Astrocyte of the hippocampus (primary cell): ENCODE data around the gene BABAM2.
"Not testable (repeated sequence)": the region's sequence is repeated elsewhere in the genome, so short reads cannot be mapped to it uniquely, and the experiment has no call there.

ENCODE experiments used
- DNase-seq: peaks from one replicate; pipeline ENCODE4 v3.0.0; 2011; ENCODE audit warnings: low read depth, low spot score

BABAM2 gene

GRCh38 chr2:28327581-28327955 lies 437.0 kb downstream of the BABAM2 start:
- DNase-seq, result no peak

DNA sequence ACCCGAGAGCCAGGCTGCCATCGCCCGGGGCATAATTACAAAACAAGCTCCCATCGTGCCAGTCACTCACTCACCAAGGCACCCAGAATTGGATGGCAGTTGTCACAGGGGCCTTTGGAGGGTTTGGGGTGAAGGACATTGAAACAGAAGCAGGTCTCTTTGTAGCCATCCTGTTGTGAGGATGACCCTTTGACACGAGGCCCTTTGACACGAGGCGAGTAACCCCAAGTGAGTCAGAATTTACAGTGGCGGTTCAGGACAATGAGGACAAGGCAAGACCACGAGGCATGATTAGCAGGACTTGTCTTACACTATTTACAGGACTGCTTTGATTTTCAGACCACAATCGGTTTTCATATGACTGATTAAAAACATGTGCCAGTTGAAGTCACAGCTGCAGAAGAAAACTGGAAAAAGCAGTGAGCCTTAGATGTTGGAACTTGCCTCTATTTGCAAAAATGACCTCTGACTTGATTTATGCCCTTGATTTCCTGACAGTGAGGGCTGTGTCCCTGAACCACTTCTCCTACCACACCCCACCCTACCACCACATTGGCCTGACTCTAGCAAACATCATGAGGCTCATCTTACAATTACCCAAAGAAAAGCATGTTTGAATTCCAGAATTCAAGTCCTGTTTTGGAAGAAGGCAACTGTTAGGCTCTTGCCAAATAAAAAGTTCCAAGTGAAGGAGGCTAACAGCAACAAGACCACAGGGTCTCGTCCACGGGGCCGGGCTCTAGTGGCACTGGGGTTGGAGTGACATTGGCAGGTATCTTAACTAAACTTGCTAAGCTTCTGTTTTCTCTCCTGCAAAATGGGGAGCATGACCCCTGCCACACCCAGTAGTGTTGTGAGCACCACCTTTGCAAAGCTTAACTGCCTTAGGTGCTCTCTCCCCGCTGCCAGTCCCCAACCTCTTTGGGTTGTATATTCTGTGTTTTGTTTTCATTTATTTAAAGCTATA lies 437.7 kb downstream of the BABAM2 start:
- no peak for DNase-seq

DNA sequence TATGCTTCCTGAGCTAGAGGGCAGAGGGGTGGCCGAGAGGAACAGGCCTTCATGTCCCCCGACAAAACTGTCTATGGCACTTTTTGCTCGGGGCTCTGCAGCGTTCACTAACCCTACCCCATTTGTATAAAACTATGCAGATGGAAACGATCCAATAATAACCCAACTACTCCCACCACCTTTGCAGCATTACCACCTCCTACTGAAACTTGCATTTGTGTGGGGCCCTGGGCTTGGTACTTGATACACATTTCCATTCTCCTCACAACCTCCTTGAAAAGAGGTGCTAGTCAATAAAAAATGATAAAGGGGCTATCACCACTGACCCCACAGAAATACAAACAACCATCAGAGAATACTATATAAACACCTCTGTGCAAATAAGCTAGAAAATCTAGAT lies 438.7 kb downstream of the BABAM2 start:
- DNase-seq, result no peak

- DNase-seq, result not testable (repeated sequence)
Measured at GRCh38 chr2:28330722-28331121, 440.2 kb downstream of the BABAM2 start.

GRCh38 chr2:28331797-28332196 lies 441.3 kb downstream of the BABAM2 start:
- not testable (repeated sequence) for DNase-seq

- no peak for DNase-seq
Measured at GRCh38 chr2:28332696-28333095, 442.2 kb downstream of the BABAM2 start.

DNA sequence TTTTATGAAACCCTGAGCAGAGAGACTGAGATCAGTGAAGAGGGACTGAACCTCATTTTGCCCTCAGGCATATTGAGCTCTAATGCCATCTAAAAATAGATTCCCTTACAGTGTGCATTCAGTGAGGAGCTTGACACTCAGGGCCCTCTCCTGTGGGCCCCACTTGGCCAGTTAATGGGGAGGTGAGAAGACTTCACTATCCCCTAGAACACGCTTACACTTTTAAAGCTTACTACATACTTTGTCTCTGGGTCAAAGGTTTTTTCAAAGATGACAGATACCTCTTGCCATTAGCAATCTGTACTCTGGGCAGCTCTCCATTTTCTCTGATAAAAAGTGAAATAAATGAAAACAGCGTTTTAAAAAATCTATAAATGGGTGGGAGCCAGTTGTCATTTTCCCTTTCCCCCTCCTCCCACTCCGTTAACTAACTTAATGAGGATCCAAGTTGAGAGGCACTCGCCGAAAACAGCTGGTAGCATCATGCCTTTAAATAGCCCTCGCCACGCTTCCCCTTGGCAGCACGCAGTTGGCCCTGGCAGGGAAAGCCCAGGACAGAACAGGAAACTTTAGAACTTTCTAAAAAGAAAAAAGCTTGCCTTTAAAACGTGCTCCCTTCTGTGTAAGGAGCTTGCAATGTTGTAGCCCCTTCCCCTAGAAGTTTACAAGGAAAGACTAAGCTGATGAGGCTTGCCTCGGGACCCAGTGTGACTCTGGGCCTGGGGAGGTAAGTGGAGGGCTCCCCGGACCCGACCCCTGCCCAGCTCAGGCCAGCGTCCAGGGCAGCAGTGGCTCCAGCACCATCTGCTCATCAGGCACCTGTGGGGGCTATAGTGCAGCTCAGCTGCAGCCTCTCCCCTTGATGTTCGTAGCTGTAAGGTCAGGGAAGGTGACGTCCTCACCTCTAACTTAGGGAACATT lies 443.3 kb downstream of the BABAM2 start:
- no peak for DNase-seq

GRCh38 chr2:28334527-28334894 lies 444.0 kb downstream of the BABAM2 start:
- no peak for DNase-seq

GRCh38 chr2:28335265-28335664 lies 444.7 kb downstream of the BABAM2 start:
- not testable (repeated sequence) for DNase-seq

DNA sequence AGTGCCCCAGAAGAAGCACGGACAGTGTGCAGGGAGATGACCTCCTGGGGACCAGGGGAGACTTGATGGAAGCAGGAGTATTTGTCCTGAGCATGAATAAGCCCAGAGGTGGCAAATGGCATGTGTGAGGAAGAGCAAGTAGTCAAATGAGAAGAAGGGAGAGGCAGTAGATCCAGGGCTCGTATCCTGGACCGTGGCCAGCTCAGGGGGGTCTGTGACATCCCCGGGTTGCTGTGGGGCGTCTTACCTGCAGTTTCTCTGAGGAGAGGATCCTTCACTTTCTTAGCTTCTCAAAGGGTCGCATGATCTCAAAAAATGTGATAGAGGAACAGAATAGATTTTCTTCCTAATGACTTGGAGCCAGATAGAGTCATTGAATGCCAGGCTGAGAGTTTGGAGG lies 445.1 kb downstream of the BABAM2 start:
- no peak for DNase-seq

DNA sequence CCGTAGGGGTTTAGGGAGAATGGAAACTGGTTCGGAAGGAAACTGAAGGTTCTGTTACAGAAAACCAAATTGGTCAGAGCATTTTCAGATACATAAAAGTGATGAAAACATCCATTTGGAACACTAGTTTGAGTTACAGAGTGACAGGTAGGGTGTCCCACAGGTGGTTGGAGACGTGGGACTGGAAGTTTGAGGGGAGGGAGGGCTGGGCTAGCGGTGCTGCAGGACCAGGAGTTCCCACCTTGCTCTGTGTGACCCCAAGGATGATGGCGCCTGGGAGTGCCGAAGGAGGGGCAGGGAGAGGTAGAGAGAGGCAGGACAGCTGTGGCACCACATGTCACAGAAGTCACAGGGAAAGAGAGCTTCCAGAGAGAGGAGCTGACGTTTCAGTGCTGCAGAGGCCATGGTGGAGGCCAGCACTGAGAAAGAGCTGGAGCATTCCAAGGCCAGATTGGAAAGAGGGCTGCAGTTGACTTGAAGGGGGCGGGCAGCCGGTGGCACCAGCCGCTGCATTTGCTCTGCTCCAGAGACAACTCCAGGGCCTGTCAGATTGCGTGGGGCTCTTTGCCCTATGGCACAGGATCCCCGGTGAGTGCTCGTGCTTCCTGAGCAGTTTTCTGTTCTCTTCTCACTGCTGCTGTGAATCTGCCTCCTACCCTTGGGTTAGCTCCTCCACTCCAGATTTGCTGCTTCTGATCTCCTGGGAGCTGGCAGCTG lies 445.9 kb downstream of the BABAM2 start:
- DNase-seq, result no peak

- DNase-seq, result no peak
Measured at GRCh38 chr2:28336982-28337627, 446.6 kb downstream of the BABAM2 start.

- DNase-seq, result peak; percentile 95
Measured at GRCh38 chr2:28338046-28338817, 447.7 kb downstream of the BABAM2 start.

DNA sequence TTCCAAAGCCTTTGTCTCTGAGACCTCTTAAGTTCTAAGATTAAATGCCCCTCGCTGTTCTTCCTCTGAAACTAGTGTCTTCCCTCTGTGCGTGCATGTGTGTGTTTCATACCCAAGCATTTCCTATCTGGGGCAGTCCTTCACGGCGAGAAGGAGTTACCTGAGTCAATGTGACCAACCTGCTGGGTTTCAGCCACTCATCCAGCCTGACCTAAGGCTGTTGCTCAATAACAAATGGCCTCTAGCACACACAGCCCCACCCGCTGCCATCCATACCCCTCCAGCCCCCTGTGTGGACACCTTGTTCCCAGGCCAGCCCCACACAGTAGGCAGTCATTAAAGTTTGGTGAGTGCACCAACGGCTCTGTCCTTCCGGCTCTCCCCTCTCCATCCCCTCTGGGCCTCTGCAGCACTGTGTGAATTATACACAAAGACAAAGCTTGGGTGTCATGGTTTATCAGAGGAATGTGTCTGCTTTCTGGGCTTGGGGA lies 448.3 kb downstream of the BABAM2 start:
- DNase-seq, result no peak

DNA sequence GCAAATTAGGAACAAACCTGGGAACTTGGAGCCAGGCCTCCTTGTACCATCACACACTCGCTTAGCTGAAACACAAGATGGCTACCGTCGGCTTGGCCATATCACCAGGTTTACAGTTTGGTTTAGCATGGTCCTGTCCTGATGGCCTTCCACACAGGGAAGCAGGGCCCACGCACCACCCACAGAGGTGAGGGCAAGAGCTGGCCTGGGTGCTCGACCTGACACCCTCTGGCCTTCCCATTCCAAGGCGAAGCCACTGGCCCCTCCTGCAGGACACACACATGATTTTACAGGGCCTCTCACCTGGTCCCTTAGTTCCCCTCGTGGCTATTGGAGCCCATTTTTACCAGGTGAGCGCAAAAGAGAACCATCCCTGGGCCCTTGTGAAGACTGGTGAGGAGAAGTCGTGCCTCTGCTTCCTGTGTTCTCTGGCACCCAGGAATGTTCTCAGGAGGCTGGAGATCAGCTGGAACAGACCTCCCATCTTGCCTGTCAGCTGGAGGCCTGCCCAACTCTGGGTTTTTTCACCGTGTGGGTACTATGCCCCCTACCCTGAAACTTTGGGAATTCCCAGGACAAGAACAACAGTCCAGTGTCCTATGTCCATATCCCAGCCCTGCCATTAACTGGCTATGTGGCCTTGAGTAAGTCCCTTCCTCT lies 449.1 kb downstream of the BABAM2 start:
- peak; percentile 61 for DNase-seq

DNA sequence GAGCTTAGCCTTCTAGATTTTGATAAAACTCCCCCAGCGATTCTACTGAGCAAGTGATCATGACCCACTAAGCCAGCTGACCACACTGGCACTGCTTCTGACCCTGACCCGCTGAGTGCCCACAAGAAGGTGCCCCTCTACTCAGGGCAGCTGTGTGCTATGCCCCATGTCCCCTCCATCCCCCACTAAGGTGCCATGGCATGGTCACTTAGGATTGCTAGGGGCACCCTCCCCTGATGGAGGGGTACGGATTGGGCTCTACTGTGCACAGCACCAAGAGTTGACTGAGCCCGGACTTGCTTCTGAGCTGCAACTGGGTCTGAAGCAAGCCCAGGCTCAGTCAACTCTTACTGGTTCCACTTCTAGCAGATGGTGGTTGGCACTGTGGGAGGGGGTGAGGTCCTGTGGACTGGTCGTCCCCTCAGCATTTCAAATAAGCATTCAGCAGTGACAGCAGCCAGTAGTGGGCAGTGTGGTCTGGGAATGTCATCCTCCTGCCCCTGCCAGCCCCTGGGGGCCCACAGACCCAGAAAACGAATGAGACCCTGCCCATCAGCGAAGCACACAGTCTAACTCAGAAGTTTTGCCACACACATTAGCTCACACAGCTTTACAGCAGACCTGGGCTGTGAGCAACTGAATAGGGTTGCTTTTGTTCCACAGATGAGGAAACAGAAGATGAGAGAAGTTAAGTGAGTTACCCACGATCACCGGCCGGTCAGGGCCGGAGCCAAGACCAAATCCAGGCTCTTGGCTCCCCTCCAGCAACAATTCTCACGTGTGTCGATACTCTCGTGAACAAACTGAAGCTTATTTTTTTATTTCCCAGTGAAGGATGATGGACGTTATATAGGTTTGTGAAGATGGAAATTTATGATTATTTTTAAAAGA lies 450.0 kb downstream of the BABAM2 start:
- DNase-seq, result no peak

- no peak for DNase-seq
Measured at GRCh38 chr2:28341208-28341891, 450.8 kb downstream of the BABAM2 start.
